SK-N-SH (cell line): ENCODE data around the gene TRIL. TPM values are rescaled to one million over a fixed set of nuclear protein-coding genes. Genes with fewer than 3 reads are reported as not detected.
A peak's percentile ranks its signal among the peaks of the same experiment; 100 is the strongest.

Experiments
- CTCF ChIA-PET: fragments of 300-600, 350-600 bp; formaldehyde crosslinking; extraction: SDS; loops from one replicate; lab custom pipeline; 2021; lab: Yijun Ruan, JAX
- POLR2A ChIA-PET: fragments of 350-600 bp; sonication (Branson Sonifier 250); formaldehyde crosslinking; extraction: SDS; loops from one replicate; lab custom pipeline; 2020; ENCODE audit warnings: antibody characterized with exemption, inconsistent platforms; lab: Yijun Ruan, JAX
- DNase-seq: peaks from one replicate; pipeline ENCODE4 v3.0.0; 2012
- H2AFZ ChIP-seq: fragments of 200-600 bp; sonication (generic); 2 replicates; pipeline ENCODE4 v1.8.1; 2016; ENCODE audit warnings: antibody characterized with exemption, mild to moderate bottlenecking, low read depth
- H3F3A ChIP-seq: fragments of 200-600 bp; sonication (generic); replicated peaks from 2 replicates; pipeline ENCODE3; 2016; ENCODE audit warnings: antibody characterized with exemption, mild to moderate bottlenecking; ENCODE audit not compliant: insufficient read depth
- H3K27ac ChIP-seq, 2 experiments: fragments of 200-500 bp in 1 of 2; fragments of 200-600 bp in 1 of 2; sonication (Bioruptor generic) in 1 of 2; sonication (generic), shearing (Covaris generic) in 1 of 2; 2 replicates each; pipeline versions ENCODE4 v1.5.1 to v1.6.1; 2014 to 2016; ENCODE audit warnings: low read depth in 2 of 2, inconsistent platforms in 1 of 2, low read length in 1 of 2, mild to moderate bottlenecking in 1 of 2, mixed read lengths in 1 of 2
- H3K27me3 ChIP-seq: fragments of 200-600 bp; sonication (generic), shearing (Covaris generic); 2 replicates; pipeline ENCODE4 v1.6.1; 2016; ENCODE audit warnings: mixed run types; ENCODE audit not compliant: insufficient read depth
- H3K36me3 ChIP-seq, 2 experiments: fragments of 200-500 bp in 1 of 2; fragments of 200-600 bp in 1 of 2; sonication (Bioruptor generic) in 1 of 2; sonication (generic) in 1 of 2; replicated peaks in 1 of 2; 2 replicates each; pipeline versions ENCODE3 to v1.5.1; 2014 to 2016; ENCODE audit warnings: low read length in 1 of 2, mild to moderate bottlenecking in 1 of 2; ENCODE audit not compliant: insufficient read depth in 2 of 2, control insufficient read depth in 1 of 2
- H3K4me1 ChIP-seq, 2 experiments: fragments of 200-500 bp in 1 of 2; fragments of 200-600 bp in 1 of 2; sonication (Bioruptor generic) in 1 of 2; sonication (generic), shearing (Covaris generic) in 1 of 2; 2 replicates each; pipeline versions ENCODE4 v1.5.1 to v1.6.1; 2014 to 2016; ENCODE audit warnings: low read depth in 1 of 2, low read length in 1 of 2, mixed run types in 1 of 2; ENCODE audit not compliant: insufficient read depth in 2 of 2, control insufficient read depth in 1 of 2
- H3K4me2 ChIP-seq: fragments of 200-600 bp; sonication (generic), shearing (Covaris generic); 2 replicates; pipeline ENCODE4 v1.6.1; 2017; ENCODE audit warnings: mixed run types
- H3K4me3 ChIP-seq, 2 experiments: fragments of 200-500 bp in 1 of 2; fragments of 200-600 bp in 1 of 2; sonication (Bioruptor generic) in 1 of 2; sonication (generic), shearing (Covaris generic) in 1 of 2; 2 replicates each; pipeline versions ENCODE4 v1.5.1 to v1.8.1; 2014 to 2016; ENCODE audit warnings: low read depth in 2 of 2, inconsistent platforms in 1 of 2, low read length in 1 of 2, mild to moderate bottlenecking in 1 of 2, mixed read lengths in 1 of 2, moderate library complexity in 1 of 2
- H3K79me2 ChIP-seq: fragments of 200-600 bp; sonication (generic); 2 replicates; pipeline ENCODE4 v1.8.1; 2017; ENCODE audit warnings: mild to moderate bottlenecking; ENCODE audit not compliant: insufficient read depth
- H3K9ac ChIP-seq: fragments of 200-600 bp; sonication (generic); 2 replicates; pipeline ENCODE4 v1.6.1; 2017; ENCODE audit warnings: mixed run types
- H3K9me2 ChIP-seq: fragments of 200-600 bp; sonication (generic); 2 replicates; pipeline ENCODE4 v1.6.1; 2017; ENCODE audit warnings: mixed run types
- H3K9me3 ChIP-seq: fragments of 200-600 bp; sonication (generic); 2 replicates; pipeline ENCODE4 v1.6.1; 2017; ENCODE audit warnings: mixed run types, mild to moderate bottlenecking, moderate library complexity
- H4K20me1 ChIP-seq: fragments of 200-600 bp; sonication (generic); 2 replicates; pipeline ENCODE4 v1.6.1; 2017; ENCODE audit warnings: mild to moderate bottlenecking, mixed run types; ENCODE audit not compliant: insufficient read depth
- CHD2 ChIP-seq: fragments of 150-350 bp; IDR thresholded peaks from 2 replicates; pipeline ENCODE4 v1.6.1; 2018; ENCODE audit warnings: low read length; ENCODE audit not compliant: partially characterized antibody
- ELF1 ChIP-seq: IDR thresholded peaks from 2 replicates; pipeline ENCODE4 v1.4.0; 2012
- EP300 ChIP-seq, 2 experiments: IDR thresholded peaks; 2 replicates each; pipeline versions ENCODE4 v1.4.0 to v1.6.1; 2012; ENCODE audit warnings: borderline replicate concordance in 1 of 2, low read depth in 1 of 2, low read length in 1 of 2
- FOXJ3 ChIP-seq: sonication (generic); formaldehyde crosslinking; IDR thresholded peaks from 2 replicates; pipeline ENCODE4 v1.5.1; 2020; ENCODE audit warnings: mild to moderate bottlenecking, missing genetic modification reagents
- GATA2 ChIP-seq: sonication (generic); formaldehyde crosslinking; IDR thresholded peaks from 2 replicates; pipeline ENCODE4 v1.5.0; 2020; ENCODE audit warnings: mild to moderate bottlenecking, missing genetic modification reagents
- JUND ChIP-seq: IDR thresholded peaks from 2 replicates; pipeline ENCODE4 v1.4.0; 2012
- MEF2A ChIP-seq: IDR thresholded peaks from 2 replicates; pipeline ENCODE4 v1.4.0; 2012; ENCODE audit warnings: low read depth, borderline replicate concordance
- NFIC ChIP-seq: IDR thresholded peaks from 2 replicates; pipeline ENCODE4 v1.4.0; 2012; ENCODE audit warnings: borderline replicate concordance
- PBX3 ChIP-seq: IDR thresholded peaks from 2 replicates; pipeline ENCODE4; 2012
- POLR2AphosphoS5 ChIP-seq: IDR thresholded peaks from 2 replicates; pipeline ENCODE4 v1.6.1; 2012; ENCODE audit warnings: low read depth, low read length
- RCOR1 ChIP-seq: fragments of 150-350 bp; IDR thresholded peaks from 2 replicates; pipeline ENCODE4 v1.6.1; 2017; ENCODE audit warnings: antibody characterized with exemption, low read length
- RFX5 ChIP-seq: IDR thresholded peaks from 2 replicates; pipeline ENCODE4 v1.6.1; 2012; ENCODE audit warnings: mild to moderate bottlenecking, improper control_type of control experiment, low read length
- SIN3A ChIP-seq: IDR thresholded peaks from 2 replicates; pipeline ENCODE4 v1.6.1; 2012; ENCODE audit warnings: low read depth, mild to moderate bottlenecking, low read length, moderate library complexity, borderline replicate concordance
- TCF12 ChIP-seq: IDR thresholded peaks from 2 replicates; pipeline ENCODE4 v1.4.0; 2012
- TEAD4 ChIP-seq: IDR thresholded peaks from 2 replicates; pipeline ENCODE4 v1.4.0; 2012; ENCODE audit warnings: mild to moderate bottlenecking, borderline replicate concordance; ENCODE audit not compliant: insufficient read depth
- WGBS: methylation state at CpG from one replicate; pipeline ENCODE4 v1.1.6; 2017; ENCODE audit warnings: low lambda C conversion rate; 5-methylcytosine and 5-hydroxymethylcytosine counted together
- polyA plus RNA-seq, 3 experiments: library from polyadenylated mRNA; depleted of rRNA; stranded (reverse); fragments of >200 nt; gene quantifications; 2 replicates each; pipeline ENCODE4 v1.2.3, GENCODE V29; 2012
- TF ChIP-seq, protein P1 (sequence below): fragments of 200-600 bp; sonication (generic); IDR thresholded peaks from 2 replicates; pipeline ENCODE4 v1.6.1; 2017; ENCODE audit warnings: antibody characterized with exemption, mild to moderate bottlenecking, moderate library complexity
- TF ChIP-seq, protein P2 (sequence below): IDR thresholded peaks from 2 replicates; pipeline ENCODE4 v1.4.0; 2012; ENCODE audit warnings: low read depth, borderline replicate concordance
- TF ChIP-seq, protein P3 (sequence below): IDR thresholded peaks from 2 replicates; pipeline ENCODE4 v1.4.0; 2012; ENCODE audit warnings: low read depth, borderline replicate concordance

TRIL gene
- polyA plus RNA-seq, 1 of the 3 experiments (the other 2 are of a cell fraction) = 0.18 TPM

DNA sequence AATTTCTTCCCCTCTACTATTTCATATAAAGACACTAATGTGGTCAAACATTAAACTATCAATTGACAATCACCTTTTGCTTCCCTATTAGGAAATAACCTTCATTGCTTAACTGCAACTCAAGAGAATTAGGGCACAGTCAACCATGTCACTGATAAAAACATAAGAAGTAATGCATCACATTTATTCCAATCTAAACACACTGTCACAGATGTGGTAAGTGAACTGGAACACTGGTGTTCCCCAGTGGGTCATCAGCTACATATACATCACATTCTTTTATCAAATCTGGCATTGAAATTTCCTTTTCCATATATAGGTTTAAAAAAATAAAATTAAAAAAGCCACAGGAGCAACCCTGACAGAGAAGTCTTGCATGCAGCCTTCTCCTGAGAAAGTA lies 3.7 kb downstream of the TRIL start:
- peak; percentile 37 for DNase-seq
- H3K9me2 ChIP-seq = no peaks in the 10 kb centered on the region
- ChIA-PET POLR2A (no interaction called here), CTCF (interaction anchor here (3.1 to 37.1 kb wide), 9 partner anchors 14 to 453 kb away, joined by 16 to 1040 read pairs (median 60); no protein-coding TSS in a partner anchor)
- no peaks in the 10 kb centered on the region for H3K36me3 ChIP-seq
- no peaks in the 10 kb centered on the region for H4K20me1 ChIP-seq
- no peak overlapping the region for H3K4me2 ChIP-seq
- peak overlapping the region in 1 of 2 experiments; percentile 59; a peak in 1 of 4 replicates for H3K4me3 ChIP-seq
- H3K4me1 ChIP-seq = peaks cover 11 to 63% of the 10 kb centered on the region in 2 experiments
- H3K79me2 ChIP-seq = no peaks in the 10 kb centered on the region
- H3K9me3 ChIP-seq = no peaks in the 10 kb centered on the region
- H3K27me3 ChIP-seq = peaks cover 34% of the 10 kb centered on the region
- no peak overlapping the region for H3K9ac ChIP-seq
- peak overlapping the region; percentile 35 to 100; a peak in 3 of 4 replicates for H3K27ac ChIP-seq
- peaks cover 21% of the 10 kb centered on the region for H3F3A ChIP-seq
- no peak overlapping the region for H2AFZ ChIP-seq
- no peak for TF ChIP-seq RFX5
- no peak for TF ChIP-seq ELF1
- TF ChIP-seq, protein P1, sequence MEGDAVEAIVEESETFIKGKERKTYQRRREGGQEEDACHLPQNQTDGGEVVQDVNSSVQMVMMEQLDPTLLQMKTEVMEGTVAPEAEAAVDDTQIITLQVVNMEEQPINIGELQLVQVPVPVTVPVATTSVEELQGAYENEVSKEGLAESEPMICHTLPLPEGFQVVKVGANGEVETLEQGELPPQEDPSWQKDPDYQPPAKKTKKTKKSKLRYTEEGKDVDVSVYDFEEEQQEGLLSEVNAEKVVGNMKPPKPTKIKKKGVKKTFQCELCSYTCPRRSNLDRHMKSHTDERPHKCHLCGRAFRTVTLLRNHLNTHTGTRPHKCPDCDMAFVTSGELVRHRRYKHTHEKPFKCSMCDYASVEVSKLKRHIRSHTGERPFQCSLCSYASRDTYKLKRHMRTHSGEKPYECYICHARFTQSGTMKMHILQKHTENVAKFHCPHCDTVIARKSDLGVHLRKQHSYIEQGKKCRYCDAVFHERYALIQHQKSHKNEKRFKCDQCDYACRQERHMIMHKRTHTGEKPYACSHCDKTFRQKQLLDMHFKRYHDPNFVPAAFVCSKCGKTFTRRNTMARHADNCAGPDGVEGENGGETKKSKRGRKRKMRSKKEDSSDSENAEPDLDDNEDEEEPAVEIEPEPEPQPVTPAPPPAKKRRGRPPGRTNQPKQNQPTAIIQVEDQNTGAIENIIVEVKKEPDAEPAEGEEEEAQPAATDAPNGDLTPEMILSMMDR = no peak
- TF ChIP-seq TCF12 = no peak
- no peak for TF ChIP-seq MEF2A
- TF ChIP-seq NFIC = no peak
- TF ChIP-seq RCOR1 = no peak
- no peak for TF ChIP-seq TEAD4
- TF ChIP-seq, protein P2, sequence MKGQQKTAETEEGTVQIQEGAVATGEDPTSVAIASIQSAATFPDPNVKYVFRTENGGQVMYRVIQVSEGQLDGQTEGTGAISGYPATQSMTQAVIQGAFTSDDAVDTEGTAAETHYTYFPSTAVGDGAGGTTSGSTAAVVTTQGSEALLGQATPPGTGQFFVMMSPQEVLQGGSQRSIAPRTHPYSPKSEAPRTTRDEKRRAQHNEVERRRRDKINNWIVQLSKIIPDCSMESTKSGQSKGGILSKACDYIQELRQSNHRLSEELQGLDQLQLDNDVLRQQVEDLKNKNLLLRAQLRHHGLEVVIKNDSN = no peak

GRCh38 chr7:28953633-28954032 lies 4.5 kb downstream of the TRIL start:
- POLR2A ChIA-PET = interaction anchor here (0.7 to 1.5 kb wide), 5 partner anchors 18 to 30 kb away, joined by 3 to 14 read pairs (median 4); no protein-coding TSS in a partner anchor
- no peaks in the 10 kb centered on the region for H3K79me2 ChIP-seq
- H3F3A ChIP-seq = peaks cover 22% of the 10 kb centered on the region
- no peaks in the 10 kb centered on the region for H3K36me3 ChIP-seq
- DNase-seq = peak; percentile 87
- H3K9me3 ChIP-seq = no peaks in the 10 kb centered on the region
- no peak overlapping the region for H3K9ac ChIP-seq
- WGBS = 2% methylated on average over 4 of the region's 4 CpGs
- H3K4me1 ChIP-seq = peaks cover 11 to 57% of the 10 kb centered on the region in 2 experiments
- no peaks in the 10 kb centered on the region for H4K20me1 ChIP-seq
- no peak overlapping the region; the same call in 1 of the 2 replicates for H3K4me2 ChIP-seq
- peak overlapping the region; percentile 35 to 100; a peak in 3 of 4 replicates for H3K27ac ChIP-seq
- no peak overlapping the region; a peak in 1 of 4 replicates for H3K4me3 ChIP-seq
- H3K27me3 ChIP-seq = peaks cover 27% of the 10 kb centered on the region
- no peaks in the 10 kb centered on the region for H3K9me2 ChIP-seq
- CTCF ChIA-PET = interaction anchor here (0.8 to 37.1 kb wide), 10 partner anchors 8 to 236 kb away, joined by 3 to 1040 read pairs (median 6); no protein-coding TSS in a partner anchor
- H2AFZ ChIP-seq = no peak overlapping the region
- TF ChIP-seq CHD2 (peak; percentile 92), SIN3A (0 out of 2 replicates have a peak, but pooled peaks have one; percentile 44), JUND (no peak), RCOR1 (peak; percentile 98), PBX3 (peak; percentile 65; the same call in 1 of the 2 replicates), EP300 (IDR thresholded peaks at IDR 0.05; ENCODE audit: borderline replicate concordance in 1 of 2, low read depth in 1 of 2, low read length in 1 of 2) (peak; percentile 19 to 98; a peak in 3 of 4 replicates), GATA2 (CRISPR knock-in tag) (peak; percentile 75), NFIC (no peak), POLR2AphosphoS5 (peak; percentile 70), FOXJ3 (CRISPR knock-in tag) (peak; percentile 99), TCF12 (peak; percentile 71; the same call in 1 of the 2 replicates)
- TF ChIP-seq, protein P3, sequence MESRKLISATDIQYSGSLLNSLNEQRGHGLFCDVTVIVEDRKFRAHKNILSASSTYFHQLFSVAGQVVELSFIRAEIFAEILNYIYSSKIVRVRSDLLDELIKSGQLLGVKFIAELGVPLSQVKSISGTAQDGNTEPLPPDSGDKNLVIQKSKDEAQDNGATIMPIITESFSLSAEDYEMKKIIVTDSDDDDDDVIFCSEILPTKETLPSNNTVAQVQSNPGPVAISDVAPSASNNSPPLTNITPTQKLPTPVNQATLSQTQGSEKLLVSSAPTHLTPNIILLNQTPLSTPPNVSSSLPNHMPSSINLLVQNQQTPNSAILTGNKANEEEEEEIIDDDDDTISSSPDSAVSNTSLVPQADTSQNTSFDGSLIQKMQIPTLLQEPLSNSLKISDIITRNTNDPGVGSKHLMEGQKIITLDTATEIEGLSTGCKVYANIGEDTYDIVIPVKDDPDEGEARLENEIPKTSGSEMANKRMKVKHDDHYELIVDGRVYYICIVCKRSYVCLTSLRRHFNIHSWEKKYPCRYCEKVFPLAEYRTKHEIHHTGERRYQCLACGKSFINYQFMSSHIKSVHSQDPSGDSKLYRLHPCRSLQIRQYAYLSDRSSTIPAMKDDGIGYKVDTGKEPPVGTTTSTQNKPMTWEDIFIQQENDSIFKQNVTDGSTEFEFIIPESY = no peak
- TF ChIP-seq, protein P1 = no peak
- TF ChIP-seq, protein P2 = no peak
